D721Med (cell line): ENCODE results near the gene ERC1.
"Not testable (repeated sequence)": the region's sequence is repeated elsewhere in the genome, so short reads cannot be mapped to it uniquely, and the experiment has no call there.

Source experiments
- DNase-seq: peaks from one replicate; pipeline ENCODE4 v3.0.0; 2011; ENCODE audit warnings: low spot score; ENCODE audit not compliant: insufficient read length
- FAIRE-seq: peaks from 2 replicates; lab custom pipeline; 2011; peaks lifted over from hg19 to GRCh38; lab: Jason Lieb, UNC
- TF ChIP-seq, protein P1 (sequence below): IDR thresholded peaks from 2 replicates; pipeline ENCODE4 v1.5.1; 2012; ENCODE audit warnings: mild to moderate bottlenecking, control low read depth; ENCODE audit not compliant: insufficient read depth; ENCODE audit errors: missing control alignments

The ERC1 gene

GRCh38 chr12:1132311-1132710 lies 141.3 kb downstream of the ERC1 start:
- TF ChIP-seq, protein P1, sequence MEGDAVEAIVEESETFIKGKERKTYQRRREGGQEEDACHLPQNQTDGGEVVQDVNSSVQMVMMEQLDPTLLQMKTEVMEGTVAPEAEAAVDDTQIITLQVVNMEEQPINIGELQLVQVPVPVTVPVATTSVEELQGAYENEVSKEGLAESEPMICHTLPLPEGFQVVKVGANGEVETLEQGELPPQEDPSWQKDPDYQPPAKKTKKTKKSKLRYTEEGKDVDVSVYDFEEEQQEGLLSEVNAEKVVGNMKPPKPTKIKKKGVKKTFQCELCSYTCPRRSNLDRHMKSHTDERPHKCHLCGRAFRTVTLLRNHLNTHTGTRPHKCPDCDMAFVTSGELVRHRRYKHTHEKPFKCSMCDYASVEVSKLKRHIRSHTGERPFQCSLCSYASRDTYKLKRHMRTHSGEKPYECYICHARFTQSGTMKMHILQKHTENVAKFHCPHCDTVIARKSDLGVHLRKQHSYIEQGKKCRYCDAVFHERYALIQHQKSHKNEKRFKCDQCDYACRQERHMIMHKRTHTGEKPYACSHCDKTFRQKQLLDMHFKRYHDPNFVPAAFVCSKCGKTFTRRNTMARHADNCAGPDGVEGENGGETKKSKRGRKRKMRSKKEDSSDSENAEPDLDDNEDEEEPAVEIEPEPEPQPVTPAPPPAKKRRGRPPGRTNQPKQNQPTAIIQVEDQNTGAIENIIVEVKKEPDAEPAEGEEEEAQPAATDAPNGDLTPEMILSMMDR, result no peak
- FAIRE-seq (no peak), DNase-seq (no peak)

GRCh38 chr12:1138691-1139090 lies 147.7 kb downstream of the ERC1 start:
- TF ChIP-seq, protein P1, result no peak
- FAIRE-seq, result no peak
- no peak for DNase-seq

DNA sequence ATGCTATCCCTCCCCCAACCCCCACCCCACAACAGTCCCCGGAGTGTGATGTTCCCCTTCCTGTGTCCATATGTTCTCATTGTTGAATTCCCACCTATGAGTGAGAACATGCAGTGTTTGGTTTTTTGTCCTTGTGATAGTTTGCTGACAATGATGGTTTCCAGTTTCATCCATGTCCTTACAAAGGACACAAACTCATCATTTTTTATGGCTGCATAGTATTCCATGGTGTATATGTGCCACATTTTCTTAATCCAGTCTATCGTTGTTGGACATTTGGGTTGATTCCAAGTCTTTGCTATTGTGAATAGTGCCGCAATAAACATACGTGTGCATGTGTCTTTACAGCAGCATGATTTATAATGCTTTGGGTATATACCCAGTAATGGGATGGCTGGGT lies 155.7 kb downstream of the ERC1 start:
- FAIRE-seq, DNase-seq: not testable (repeated sequence)

- TF ChIP-seq, protein P1, result no peak
- FAIRE-seq (no peak), DNase-seq (no peak)
Measured at GRCh38 chr12:1147821-1148220, 156.8 kb downstream of the ERC1 start.

GRCh38 chr12:1157046-1157445 lies 166.0 kb downstream of the ERC1 start:
- DNase-seq (no peak), FAIRE-seq (no peak)
- TF ChIP-seq, protein P1, result no peak

- FAIRE-seq (no peak), DNase-seq (no peak)
- TF ChIP-seq, protein P1, result no peak
Measured at GRCh38 chr12:1161197-1161596, 170.2 kb downstream of the ERC1 start.

DNA sequence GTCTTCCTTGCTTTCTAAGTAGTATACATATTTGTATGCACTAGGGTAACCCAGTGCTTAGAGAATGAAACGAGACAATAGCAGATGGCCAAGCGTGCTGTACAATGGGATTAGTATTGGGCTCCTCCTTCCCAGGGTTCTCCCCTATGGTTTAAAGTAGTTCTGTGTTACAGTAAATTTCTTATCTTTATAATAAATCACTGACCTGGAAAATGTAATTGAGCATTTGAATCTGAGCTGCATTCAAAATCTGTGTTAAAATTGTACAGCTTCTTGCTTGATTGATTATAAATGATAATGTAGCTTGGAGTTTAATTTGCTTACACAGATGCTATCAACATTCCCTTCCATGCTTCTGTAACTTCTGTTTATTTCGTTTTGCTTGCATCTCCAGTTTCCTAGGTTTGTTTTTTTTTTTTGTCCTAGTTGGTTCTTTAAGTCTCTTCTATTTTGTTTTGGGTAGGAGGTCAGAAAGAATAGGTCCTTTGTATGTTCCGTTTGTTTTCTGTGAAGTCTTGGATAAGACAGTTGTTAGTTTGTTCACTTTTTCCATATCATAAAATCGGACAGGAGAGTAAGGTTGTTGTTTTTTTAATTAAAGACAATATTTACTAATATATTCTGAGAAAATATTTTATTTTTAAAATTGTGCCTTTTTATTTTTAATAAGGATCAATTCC lies 171.2 kb downstream of the ERC1 start:
- TF ChIP-seq, protein P1, result no peak
- DNase-seq, result no peak
- FAIRE-seq, result peak; percentile 66
